Upper lobe of left lung (tissue), 6 donors: ENCODE results near the gene PZP. TPM values are rescaled to one million over a fixed set of nuclear protein-coding genes. Genes with fewer than 3 reads are reported as not detected.

Experiments
- ATAC-seq, 2 donors: fragments of 200-7000 bp; cut with Tn5 transposase; one replicate each; pipeline ENCODE4 v1.9.1; 2022; ENCODE audit warnings: mild to moderate bottlenecking in 2 of 2, moderate library complexity in 2 of 2; ENCODE audit not compliant: low FRiP score in 2 of 2
- DNase-seq, 2 donors: peaks; one replicate each; pipeline ENCODE4 v3.0.0-alpha.2; 2019 to 2020
- H3K27ac ChIP-seq, 4 donors: fragments of 200-600 bp; sonication (generic); one replicate each; pipeline ENCODE4 v1.5.1; 2016 to 2019
- H3K27me3 ChIP-seq, 4 donors: fragments of 200-600 bp; sonication (generic); one replicate each; pipeline ENCODE4 v1.5.1; 2017 to 2019
- H3K36me3 ChIP-seq, 4 donors: fragments of 200-600 bp; sonication (generic); one replicate each; pipeline ENCODE4 v1.5.1; 2016 to 2019
- H3K4me1 ChIP-seq, 4 donors: fragments of 200-600 bp; sonication (generic); one replicate each; pipeline ENCODE4 v1.5.1; 2018 to 2019
- H3K4me3 ChIP-seq, 4 donors: fragments of 200-600 bp; sonication (generic); one replicate each; pipeline ENCODE4 v1.5.1; 2017 to 2019; ENCODE audit warnings: mild to moderate bottlenecking in 2 of 4, moderate library complexity in 1 of 4
- H3K9me3 ChIP-seq, 4 donors: fragments of 200-600 bp; sonication (generic); one replicate each; pipeline ENCODE4 v1.5.1; 2018 to 2019
- EP300 ChIP-seq, 4 donors: sonication (generic); formaldehyde crosslinking; IDR thresholded peaks; one replicate each; pipeline ENCODE4 v1.5.1; 2017; ENCODE audit warnings: antibody characterized with exemption in 4 of 4, control low read depth in 2 of 4
- POLR2A ChIP-seq, 4 donors: fragments of 450-650 bp; IDR thresholded peaks; one replicate each; pipeline ENCODE4 v1.5.1; 2016 to 2017; ENCODE audit warnings: antibody characterized with exemption in 4 of 4, mild to moderate bottlenecking in 2 of 4
- POLR2AphosphoS5 ChIP-seq, 2 donors: sonication (generic); formaldehyde crosslinking; IDR thresholded peaks; one replicate each; pipeline ENCODE4 v1.5.1; 2017; ENCODE audit warnings: antibody characterized with exemption in 2 of 2
- WGBS, 2 donors: methylation state at CpG; one replicate each; pipeline ENCODE4 v1.1.5; 2017 to 2018; 5-methylcytosine and 5-hydroxymethylcytosine counted together
- total RNA-seq, 6 donors: library from RNA; depleted of rRNA in 4 of 6; stranded (reverse); fragments of >200 nt in 4 of 6; gene quantifications; one replicate each; pipeline versions ENCODE4 v1.1.0 to v1.2.1, GENCODE V29; 2016 to 2021
- TF ChIP-seq, protein P1 (sequence below), 6 experiments: fragments of 450-650 bp in 4 of 6; fragments of 200-600 bp in 2 of 6; sonication (generic) in 2 of 6; IDR thresholded peaks; one replicate each; pipeline ENCODE4 v1.5.1; 2016 to 2019; ENCODE audit warnings: antibody characterized with exemption in 6 of 6
- donor health status: DM: no; HTN: no; CAD: no; lungs with moderate emphysema.
- donor health status: DM: no; HTN: yes; CAD: no; lungs with severe emphysema.

PZP gene
- total RNA-seq, 6 donors from 2014 or later: 1.3 to 7.3 (median 2.0) TPM

GRCh38 chr12:9204380-9204779, 3.8 kb downstream of the PZP start:
- H3K4me1 ChIP-seq: no peaks in the 10 kb centered on the region
- H3K9me3 ChIP-seq: no peaks in the 10 kb centered on the region
- TF ChIP-seq, protein P1, sequence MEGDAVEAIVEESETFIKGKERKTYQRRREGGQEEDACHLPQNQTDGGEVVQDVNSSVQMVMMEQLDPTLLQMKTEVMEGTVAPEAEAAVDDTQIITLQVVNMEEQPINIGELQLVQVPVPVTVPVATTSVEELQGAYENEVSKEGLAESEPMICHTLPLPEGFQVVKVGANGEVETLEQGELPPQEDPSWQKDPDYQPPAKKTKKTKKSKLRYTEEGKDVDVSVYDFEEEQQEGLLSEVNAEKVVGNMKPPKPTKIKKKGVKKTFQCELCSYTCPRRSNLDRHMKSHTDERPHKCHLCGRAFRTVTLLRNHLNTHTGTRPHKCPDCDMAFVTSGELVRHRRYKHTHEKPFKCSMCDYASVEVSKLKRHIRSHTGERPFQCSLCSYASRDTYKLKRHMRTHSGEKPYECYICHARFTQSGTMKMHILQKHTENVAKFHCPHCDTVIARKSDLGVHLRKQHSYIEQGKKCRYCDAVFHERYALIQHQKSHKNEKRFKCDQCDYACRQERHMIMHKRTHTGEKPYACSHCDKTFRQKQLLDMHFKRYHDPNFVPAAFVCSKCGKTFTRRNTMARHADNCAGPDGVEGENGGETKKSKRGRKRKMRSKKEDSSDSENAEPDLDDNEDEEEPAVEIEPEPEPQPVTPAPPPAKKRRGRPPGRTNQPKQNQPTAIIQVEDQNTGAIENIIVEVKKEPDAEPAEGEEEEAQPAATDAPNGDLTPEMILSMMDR (IDR thresholded peaks at IDR 0.05): no peak
- TF ChIP-seq POLR2A (IDR thresholded peaks at IDR 0.05) (no peak), EP300 (IDR thresholded peaks at IDR 0.05) (no peak), POLR2AphosphoS5 (IDR thresholded peaks at IDR 0.05) (no peak)
- 73% methylated on average over 3 of the region's 3 CpGs for WGBS, 2 donors
- ATAC-seq (no peak), DNase-seq (no peak)
- no peak overlapping the region for H3K4me3 ChIP-seq
- H3K27ac ChIP-seq: no peak overlapping the region
- H3K36me3 ChIP-seq: no peaks in the 10 kb centered on the region
- no peaks in the 10 kb centered on the region for H3K27me3 ChIP-seq

DNA sequence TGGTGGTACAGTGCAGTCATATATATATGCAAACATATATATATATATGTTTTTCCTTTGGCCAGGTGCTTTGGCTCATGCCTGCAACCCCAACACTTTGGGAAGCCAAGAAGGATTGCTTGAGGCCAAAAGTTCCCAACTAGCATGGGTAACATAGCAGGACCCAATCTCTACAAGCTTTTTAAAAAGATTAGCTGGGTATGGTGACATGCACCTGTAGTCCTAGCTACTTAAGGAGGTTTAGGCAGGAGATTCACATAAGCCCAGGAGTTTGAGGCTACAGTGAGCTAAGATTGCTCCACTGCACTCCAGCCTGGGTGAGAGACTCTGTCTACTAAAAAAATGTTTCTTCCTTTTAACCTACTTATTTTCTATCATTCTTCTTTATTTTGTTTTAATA, 10.2 kb downstream of the PZP start:
- no peaks in the 10 kb centered on the region for H3K36me3 ChIP-seq
- TF ChIP-seq POLR2A (IDR thresholded peaks at IDR 0.05) (no peak), POLR2AphosphoS5 (IDR thresholded peaks at IDR 0.05) (no peak), EP300 (IDR thresholded peaks at IDR 0.05) (no peak)
- TF ChIP-seq, protein P1 (IDR thresholded peaks at IDR 0.05): no peak
- DNase-seq: no peak
- no peak overlapping the region for H3K4me3 ChIP-seq
- no peak overlapping the region for H3K27ac ChIP-seq
- H3K27me3 ChIP-seq: no peaks in the 10 kb centered on the region
- no peaks in the 10 kb centered on the region for H3K9me3 ChIP-seq
- no peaks in the 10 kb centered on the region for H3K4me1 ChIP-seq
- ATAC-seq: no peak

GRCh38 chr12:9184276-9184675, 23.9 kb downstream of the PZP start:
- TF ChIP-seq POLR2A (IDR thresholded peaks at IDR 0.05) (no peak), EP300 (IDR thresholded peaks at IDR 0.05) (no peak)
- WGBS, 2 donors: 100% methylated on average over 2 of the region's 3 CpGs; no CpG with 5 or more reads in 1 of the 2 donors
- ATAC-seq (peak in 1 of 2 donors; percentile 6), DNase-seq (no peak)
- Histone ChIP-seq H3K36me3 (no peaks in the 10 kb centered on the region), H3K4me1 (no peaks in the 10 kb centered on the region), H3K27me3 (no peaks in the 10 kb centered on the region), H3K4me3 (no peak overlapping the region), H3K27ac (no peak overlapping the region), H3K9me3 (no peaks in the 10 kb centered on the region)

DNA sequence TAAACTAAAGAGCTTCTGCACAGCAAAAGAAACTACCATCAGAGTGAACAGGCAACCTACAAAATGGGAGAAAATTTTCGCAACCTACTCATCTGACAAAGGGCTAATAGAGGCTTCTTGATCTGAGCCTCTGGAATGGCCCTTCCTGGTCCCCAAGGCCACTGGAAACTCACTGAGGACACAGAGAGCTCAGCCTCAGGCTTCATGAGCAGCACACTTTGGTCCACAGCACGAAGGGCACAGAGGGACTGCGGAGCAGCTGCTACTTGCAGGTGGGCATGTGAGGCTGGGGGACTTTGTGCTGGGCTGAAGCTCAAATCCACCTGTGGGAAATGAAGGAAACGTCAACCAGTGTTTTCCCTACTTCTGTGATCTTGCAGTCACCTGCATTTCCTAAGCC, 27.4 kb downstream of the PZP start:
- TF ChIP-seq, protein P1 (IDR thresholded peaks at IDR 0.05): no peak
- TF ChIP-seq POLR2A (IDR thresholded peaks at IDR 0.05): no peak
- no peak for TF ChIP-seq POLR2AphosphoS5 (IDR thresholded peaks at IDR 0.05)
- no peak for TF ChIP-seq EP300 (IDR thresholded peaks at IDR 0.05)
- Histone ChIP-seq H3K36me3 (no peaks in the 10 kb centered on the region), H3K27me3 (no peaks in the 10 kb centered on the region), H3K27ac (no peak overlapping the region), H3K9me3 (no peaks in the 10 kb centered on the region), H3K4me3 (no peak overlapping the region), H3K4me1 (no peaks in the 10 kb centered on the region)
- ATAC-seq (no peak), DNase-seq (no peak)
- WGBS, 2 donors: 73 to 82% methylated on average over 3 to 4 of the region's 4 CpGs

DNA sequence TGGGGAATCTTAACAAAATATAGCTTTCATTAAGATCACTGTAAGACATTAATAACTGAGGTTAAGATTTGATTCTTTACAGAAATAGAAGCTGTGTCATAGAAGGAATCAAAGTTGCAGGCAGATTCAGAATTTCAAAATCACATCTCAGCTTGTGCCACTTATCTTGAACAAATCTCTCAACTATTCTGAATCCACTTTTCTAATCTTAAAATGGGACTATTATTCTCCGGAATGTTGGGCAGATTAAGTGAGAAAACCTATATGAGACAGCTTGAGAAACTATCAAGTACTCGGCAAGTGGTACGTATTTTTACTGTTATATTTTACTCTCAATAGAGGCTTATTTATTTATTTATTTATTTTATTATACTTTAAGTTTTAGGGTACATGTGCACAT, 28.4 kb downstream of the PZP start:
- DNase-seq: no peak
- no peaks in the 10 kb centered on the region for H3K27me3 ChIP-seq
- WGBS, 2 donors: 74 to 79% methylated on average over 3 of the region's 3 CpGs
- no peaks in the 10 kb centered on the region for H3K4me1 ChIP-seq
- no peak overlapping the region for H3K27ac ChIP-seq
- H3K36me3 ChIP-seq: no peaks in the 10 kb centered on the region
- no peak overlapping the region for H3K4me3 ChIP-seq
- ATAC-seq: no peak
- H3K9me3 ChIP-seq: no peaks in the 10 kb centered on the region
- no peak for TF ChIP-seq POLR2A (IDR thresholded peaks at IDR 0.05)
- no peak for TF ChIP-seq EP300 (IDR thresholded peaks at IDR 0.05)
- TF ChIP-seq, protein P1 (IDR thresholded peaks at IDR 0.05): no peak
- TF ChIP-seq POLR2AphosphoS5 (IDR thresholded peaks at IDR 0.05): no peak
